ENCODE measurements around the gene VPREB1.
"Not testable (repeated sequence)": the region's sequence is repeated elsewhere in the genome, so short reads cannot be mapped to it uniquely, and the experiment has no call there.

The VPREB1 gene

DNA sequence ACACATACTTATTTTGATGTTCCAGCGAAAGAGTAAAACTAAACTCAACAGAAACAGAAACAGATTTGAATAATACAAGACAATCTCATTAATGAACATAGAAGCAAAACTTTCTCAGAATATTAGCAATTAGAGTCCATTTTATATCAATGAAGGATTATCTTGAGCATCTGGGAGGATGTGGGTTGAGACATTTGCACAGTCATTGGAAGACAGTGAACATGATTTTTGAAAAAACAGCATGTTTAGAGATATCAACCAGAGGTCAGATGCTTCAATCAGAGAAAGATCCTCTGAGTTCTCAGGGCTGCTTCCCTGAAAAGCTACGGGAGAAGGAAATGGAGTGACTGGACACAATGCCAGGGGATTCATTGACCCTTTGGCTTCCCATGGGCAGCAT, 35.9 kb upstream of the VPREB1 start:
- peaks cover 41% of the 10 kb centered on the region for H3K4me1 Mint-ChIP-seq
- H3K4me3 Mint-ChIP-seq, result peak overlapping the region; percentile 24
- H3K27ac Mint-ChIP-seq, result peak overlapping the region; percentile 35
- no peaks in the 10 kb centered on the region for H3K9me3 Mint-ChIP-seq
- no peaks in the 10 kb centered on the region for H3K36me3 Mint-ChIP-seq
- no peak for ATAC-seq
- no peak for DNase-seq (ENCODE audit: low spot score in 2 of 2)

DNA sequence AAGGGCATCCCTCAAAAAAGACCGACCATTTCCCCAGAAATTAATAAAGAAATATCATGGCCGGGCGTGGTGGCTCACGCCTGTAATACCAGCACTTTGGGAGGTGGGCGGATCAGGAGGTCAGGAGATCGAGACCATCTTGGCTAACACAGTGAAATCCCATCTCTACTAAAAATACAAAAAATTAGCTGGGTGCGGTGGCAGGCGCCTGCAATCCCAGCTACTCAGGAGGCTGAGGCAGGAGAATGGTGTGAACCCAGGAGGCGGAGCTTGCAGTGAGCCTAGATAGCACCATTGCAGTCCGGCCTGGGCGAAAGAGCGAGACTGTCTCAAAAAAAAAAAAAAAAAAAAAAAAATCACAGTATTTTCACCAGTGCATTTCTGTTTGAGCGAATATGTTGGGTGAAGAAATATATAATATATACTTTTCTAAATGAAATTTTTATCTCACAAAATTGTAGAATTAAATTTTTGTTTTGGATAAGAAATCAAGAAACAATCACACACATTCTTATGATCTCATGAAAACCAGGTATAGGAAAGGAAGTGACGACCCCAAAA, 35.4 kb upstream of the VPREB1 start:
- Mint-ChIP-seq H3K27ac (peak overlapping the region; percentile 93), H3K4me1 (peaks cover 41% of the 10 kb centered on the region), H3K4me3 (peak overlapping the region; percentile 60)
- ATAC-seq; H3K9me3 Mint-ChIP-seq; H3K36me3 Mint-ChIP-seq; DNase-seq (ENCODE audit: low spot score in 2 of 2): not testable (repeated sequence)

DNA sequence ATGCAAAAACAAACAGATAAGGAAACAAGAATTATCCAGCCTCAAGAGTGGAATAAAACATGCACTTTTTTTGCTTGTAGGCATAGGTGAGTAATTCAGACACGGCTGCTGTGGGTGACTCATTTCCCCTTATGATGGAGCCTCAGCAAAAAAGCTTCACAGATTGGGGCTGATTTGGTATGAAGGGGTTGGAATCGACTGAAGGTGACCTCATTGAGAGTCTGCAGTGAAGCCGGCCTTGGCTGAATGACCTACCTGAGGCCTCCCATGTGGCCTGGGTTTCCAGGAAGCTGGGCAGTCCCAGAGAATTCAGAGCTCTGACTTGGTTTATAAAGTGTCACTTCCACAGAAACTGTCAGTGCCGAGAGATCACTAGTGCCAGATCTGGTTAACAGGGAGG, 34.2 kb upstream of the VPREB1 start:
- ATAC-seq (peak; percentile 96), DNase-seq (ENCODE audit: low spot score in 2 of 2) (peak; percentile 45 to 88)
- Mint-ChIP-seq H3K4me3 (peak overlapping the region; percentile 60), H3K9me3 (no peaks in the 10 kb centered on the region), H3K27ac (peak overlapping the region; percentile 93), H3K36me3 (no peaks in the 10 kb centered on the region), H3K4me1 (peaks cover 50% of the 10 kb centered on the region)

DNA sequence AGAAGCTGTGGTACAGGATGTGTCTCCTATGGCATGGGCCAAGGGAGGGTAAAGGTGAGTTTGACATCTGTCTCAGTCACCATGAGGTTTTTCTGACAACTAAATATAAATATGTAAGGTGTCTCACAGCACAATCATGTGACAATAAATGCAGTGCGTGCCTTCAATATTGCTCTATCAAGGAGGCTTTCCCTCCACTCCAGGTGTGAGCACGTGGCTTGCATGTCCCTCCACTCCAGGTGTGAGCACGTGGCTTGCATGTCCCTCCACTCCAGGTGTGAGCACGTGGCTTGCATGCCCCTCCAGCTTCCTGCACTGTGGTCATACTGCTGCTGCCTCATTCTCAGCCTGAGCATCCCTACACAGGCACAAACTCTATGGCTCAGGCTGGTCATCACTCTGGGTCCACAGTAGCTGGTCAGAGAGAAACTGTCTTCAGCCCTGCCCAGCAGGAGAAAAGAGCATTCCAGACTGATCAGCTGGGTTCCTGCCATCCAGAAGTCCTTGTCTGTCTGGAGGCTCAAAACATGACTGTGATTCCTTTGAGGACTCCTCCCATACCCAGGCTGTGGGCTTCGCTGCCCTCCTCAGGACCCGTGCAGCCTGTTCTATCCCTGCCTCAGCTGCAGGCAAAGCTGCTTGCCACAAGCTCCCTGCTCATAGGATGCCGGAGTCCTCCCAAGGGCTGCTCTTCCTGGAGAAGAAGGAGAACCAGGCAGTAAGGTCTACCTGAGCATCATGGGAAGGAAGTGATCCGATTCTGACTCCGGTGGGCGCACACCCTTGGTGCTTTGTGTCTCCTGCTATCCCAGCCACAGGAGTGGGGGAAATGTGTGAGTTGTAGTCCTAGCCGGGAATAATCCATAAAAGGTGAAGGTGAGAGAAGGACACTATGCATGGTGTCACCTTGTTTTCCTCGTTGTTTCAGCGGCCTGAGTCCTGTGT, 33.4 kb upstream of the VPREB1 start:
- Mint-ChIP-seq H3K9me3 (no peaks in the 10 kb centered on the region), H3K27ac (peak overlapping the region; percentile 93), H3K4me3 (peak overlapping the region; percentile 60), H3K36me3 (no peaks in the 10 kb centered on the region), H3K4me1 (peaks cover 58% of the 10 kb centered on the region)
- DNase-seq (ENCODE audit: low spot score in 2 of 2), result no peak
- peak; percentile 47 for ATAC-seq

DNA sequence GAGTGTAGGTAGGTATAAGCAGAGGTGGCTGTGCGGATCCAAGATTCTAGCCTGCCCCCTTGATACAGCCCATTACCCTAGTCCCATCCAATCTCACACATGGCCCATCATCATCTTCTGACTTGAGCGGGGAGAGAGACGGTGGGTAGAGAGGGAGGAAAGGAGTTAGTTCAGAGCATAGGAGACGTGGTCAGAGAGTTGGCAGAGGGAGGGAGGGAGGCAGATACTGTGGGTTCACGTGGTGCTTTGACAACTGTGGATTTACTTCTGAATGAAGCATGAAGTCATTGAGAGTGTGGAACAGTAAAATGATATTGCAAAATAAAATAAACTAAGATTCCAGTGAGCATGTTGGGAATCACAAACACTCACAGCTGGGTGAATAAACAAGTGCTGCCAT, 31.4 kb upstream of the VPREB1 start:
- no peaks in the 10 kb centered on the region for H3K9me3 Mint-ChIP-seq
- H3K4me1 Mint-ChIP-seq, result peaks cover 55% of the 10 kb centered on the region
- H3K4me3 Mint-ChIP-seq, result no peak overlapping the region
- no peak overlapping the region for H3K27ac Mint-ChIP-seq
- ATAC-seq (no peak), DNase-seq (ENCODE audit: low spot score in 2 of 2) (no peak)
- H3K36me3 Mint-ChIP-seq, result no peaks in the 10 kb centered on the region

DNA sequence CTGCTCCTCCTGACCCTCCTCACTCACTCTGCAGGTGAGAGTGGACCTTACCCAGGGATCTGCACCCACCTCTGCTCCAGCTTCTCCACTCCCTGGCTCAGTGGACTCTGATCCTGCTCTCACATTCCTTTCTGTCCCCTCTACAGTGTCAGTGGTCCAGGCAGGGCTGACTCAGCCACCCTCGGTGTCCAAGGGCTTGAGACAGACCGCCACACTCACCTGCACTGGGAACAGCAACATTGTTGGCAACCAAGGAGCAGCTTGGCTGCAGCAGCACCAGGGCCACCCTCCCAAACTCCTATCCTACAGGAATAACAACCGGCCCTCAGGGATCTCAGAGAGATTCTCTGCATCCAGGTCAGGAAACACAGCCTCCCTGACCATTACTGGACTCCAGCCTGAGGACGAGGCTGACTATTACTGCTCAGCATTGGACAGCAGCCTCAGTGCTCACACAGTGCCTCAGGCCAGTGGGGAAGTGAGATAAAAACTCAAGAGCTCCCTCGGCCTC, 29.7 kb upstream of the VPREB1 start:
- no peak for ATAC-seq
- no peak overlapping the region for H3K27ac Mint-ChIP-seq

DNA sequence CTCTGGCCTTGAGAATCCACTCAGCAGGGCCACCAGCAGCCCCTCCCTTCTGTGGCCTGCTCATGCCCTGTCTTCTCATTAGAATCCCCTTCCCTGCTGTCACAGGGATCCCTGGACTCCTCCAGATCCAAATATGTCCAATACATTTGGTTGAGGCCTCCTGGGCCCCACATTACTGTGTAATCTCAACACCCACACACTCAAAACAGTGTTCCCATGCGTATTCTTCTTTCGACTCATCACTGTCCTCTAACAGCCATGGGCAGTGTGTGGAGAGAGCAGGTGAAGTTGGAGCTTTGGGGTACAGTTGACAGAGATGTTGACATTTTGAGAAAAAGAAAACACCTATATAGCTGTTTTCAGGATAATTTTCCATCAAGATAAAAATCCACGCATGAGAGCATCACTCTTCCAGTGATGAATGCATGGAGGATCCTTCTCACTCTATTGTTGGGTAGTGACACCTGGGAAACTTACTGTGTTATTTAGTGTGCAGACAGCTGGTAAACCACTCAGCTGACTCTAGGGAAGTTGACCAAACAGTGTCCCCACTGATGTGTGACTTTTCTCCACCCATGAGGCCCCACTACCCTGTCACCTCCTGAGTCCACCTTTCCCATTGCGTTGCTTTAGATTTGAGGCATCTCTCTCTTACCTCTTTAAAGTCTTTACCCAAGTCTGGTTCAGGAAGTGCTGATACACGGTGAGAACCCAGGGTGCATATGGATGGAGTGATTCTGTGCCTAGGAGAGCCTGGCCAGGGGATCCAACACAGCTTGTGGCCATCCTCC, 28.7 kb upstream of the VPREB1 start:
- no peak overlapping the region for H3K4me3 Mint-ChIP-seq
- no peak for DNase-seq (ENCODE audit: low spot score in 2 of 2)
- H3K27ac Mint-ChIP-seq, result no peak overlapping the region
- no peaks in the 10 kb centered on the region for H3K36me3 Mint-ChIP-seq
- H3K4me1 Mint-ChIP-seq, result peaks cover 33% of the 10 kb centered on the region
- no peaks in the 10 kb centered on the region for H3K9me3 Mint-ChIP-seq
- ATAC-seq, result peak; percentile 29

More for the DNA sequence above, 29.7 kb upstream of the VPREB1 start:
- Mint-ChIP-seq H3K36me3 (no peaks in the 10 kb centered on the region), H3K4me3 (no peak overlapping the region), H3K9me3 (no peaks in the 10 kb centered on the region), H3K4me1 (peaks cover 42% of the 10 kb centered on the region)
- DNase-seq (ENCODE audit: low spot score in 2 of 2), result no peak

DNA sequence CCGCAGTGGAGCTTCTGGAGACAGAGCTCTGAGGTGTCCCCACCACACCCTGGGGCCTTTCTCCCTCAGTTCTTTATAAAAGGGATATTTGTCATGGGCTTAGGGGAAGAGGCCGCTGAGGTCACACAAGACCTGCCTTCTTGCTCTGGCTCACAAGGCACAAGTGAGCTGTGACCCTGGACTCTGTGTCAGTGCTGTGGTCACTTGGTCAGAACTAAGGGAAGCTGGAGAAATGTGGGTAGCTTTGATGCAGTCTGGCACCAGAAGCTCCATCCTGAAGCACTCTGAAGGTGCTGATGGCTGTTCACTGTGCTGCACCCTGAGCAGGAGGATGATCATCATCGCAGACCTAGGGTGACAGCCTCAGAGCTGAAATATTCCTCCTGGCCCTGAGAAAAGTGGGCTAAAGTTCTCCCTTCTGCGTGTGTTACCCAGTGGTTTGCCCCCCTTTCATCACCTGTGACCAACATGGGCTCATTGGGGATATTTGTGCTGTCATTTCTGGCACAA, 28.1 kb upstream of the VPREB1 start:
- ATAC-seq (peak; percentile 51), DNase-seq (ENCODE audit: low spot score in 2 of 2) (no peak)
- Mint-ChIP-seq H3K4me3 (no peak overlapping the region), H3K9me3 (no peaks in the 10 kb centered on the region), H3K27ac (no peak overlapping the region), H3K4me1 (peaks cover 27% of the 10 kb centered on the region), H3K36me3 (no peaks in the 10 kb centered on the region)

DNA sequence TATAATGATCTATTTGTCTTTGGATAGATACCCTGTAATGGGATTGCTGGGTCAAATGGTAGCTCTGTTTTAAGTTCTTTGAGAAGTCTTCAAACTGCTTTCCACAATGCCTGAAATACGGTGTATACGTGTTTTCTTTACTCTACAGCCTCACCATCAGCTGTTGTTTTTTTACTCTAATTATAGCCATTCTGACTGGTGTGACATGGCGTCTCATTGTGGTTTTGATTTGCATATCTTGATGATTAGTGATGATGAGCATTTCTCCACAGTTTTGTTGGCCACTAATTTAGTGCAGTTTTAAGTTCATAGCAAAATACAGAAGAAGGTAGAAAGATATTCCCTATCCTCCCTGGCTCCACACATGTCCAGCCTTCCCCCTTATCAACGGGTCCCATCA, 26.3 kb upstream of the VPREB1 start:
- DNase-seq (ENCODE audit: low spot score in 2 of 2) (no peak), ATAC-seq (no peak)
- peaks cover 22% of the 10 kb centered on the region for H3K4me1 Mint-ChIP-seq
- no peak overlapping the region for H3K27ac Mint-ChIP-seq
- no peak overlapping the region for H3K4me3 Mint-ChIP-seq
- no peaks in the 10 kb centered on the region for H3K9me3 Mint-ChIP-seq
- H3K36me3 Mint-ChIP-seq, result no peaks in the 10 kb centered on the region

DNA sequence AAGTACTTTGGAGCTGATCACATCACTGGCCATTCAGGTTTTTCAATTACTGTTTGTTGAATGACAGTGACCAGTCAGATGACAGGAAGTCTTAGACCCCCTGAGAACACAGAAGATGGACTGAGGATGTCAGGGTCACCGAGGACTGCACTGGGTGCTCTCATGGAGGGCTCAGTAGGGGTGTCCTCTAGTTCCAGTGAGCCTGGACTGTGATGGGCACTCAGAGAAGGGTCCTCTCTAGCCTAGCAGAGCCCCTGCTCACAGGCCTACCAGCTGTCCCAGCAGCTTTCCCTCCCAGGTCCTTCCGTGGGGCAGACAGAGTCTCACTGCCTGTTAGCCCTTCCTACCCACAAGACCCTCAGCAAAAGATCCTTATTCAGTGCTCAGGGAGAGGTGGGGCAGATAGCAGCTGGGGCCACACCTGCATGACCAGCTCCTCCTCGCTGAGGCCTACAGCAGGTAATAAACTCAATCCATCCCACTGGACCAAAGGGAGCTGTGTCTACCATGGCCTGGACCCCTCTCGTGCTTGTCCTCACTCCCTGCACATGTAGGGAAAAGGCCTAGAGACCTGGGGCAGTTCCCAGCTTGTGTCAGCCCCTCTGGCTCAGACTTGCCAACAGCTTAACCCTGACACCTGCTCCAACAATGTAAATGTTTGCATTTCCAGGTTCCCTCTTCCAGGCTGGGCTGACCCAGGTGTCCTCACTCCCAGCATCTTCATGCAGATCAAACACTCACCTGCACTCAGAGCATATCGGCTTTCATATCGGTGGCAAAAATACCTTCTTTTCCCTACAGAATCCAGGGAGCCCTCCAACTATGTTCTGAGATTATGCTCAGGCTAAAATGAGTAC, 25.2 kb upstream of the VPREB1 start:
- H3K9me3 Mint-ChIP-seq, result no peaks in the 10 kb centered on the region
- no peak overlapping the region for H3K4me3 Mint-ChIP-seq
- no peaks in the 10 kb centered on the region for H3K36me3 Mint-ChIP-seq
- peaks cover 22% of the 10 kb centered on the region for H3K4me1 Mint-ChIP-seq
- DNase-seq (ENCODE audit: low spot score in 2 of 2) (no peak), ATAC-seq (no peak)
- no peak overlapping the region for H3K27ac Mint-ChIP-seq

DNA sequence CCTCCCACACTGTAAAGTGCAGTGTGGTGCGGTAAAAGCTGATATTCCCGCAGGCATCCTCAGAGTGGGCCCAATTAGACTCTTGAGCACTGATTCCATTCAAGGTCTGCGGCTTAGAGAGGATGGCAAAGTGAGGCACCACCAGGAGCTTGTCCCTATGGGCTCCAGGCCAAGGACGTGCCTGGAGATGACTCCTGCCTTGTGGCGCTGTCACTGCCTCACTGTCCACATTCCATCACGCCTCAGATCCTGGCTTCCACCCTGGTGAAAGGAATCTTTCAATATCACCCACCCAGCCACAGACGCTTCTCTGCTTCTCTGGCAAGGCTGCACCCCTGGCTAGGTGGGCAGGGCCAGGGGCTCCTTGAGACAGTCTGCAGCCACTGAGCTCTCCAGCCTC, 23.5 kb upstream of the VPREB1 start:
- not testable (repeated sequence) for H3K9me3 Mint-ChIP-seq; H3K4me1 Mint-ChIP-seq; H3K36me3 Mint-ChIP-seq; H3K4me3 Mint-ChIP-seq; DNase-seq (ENCODE audit: low spot score in 2 of 2); H3K27ac Mint-ChIP-seq; ATAC-seq

DNA sequence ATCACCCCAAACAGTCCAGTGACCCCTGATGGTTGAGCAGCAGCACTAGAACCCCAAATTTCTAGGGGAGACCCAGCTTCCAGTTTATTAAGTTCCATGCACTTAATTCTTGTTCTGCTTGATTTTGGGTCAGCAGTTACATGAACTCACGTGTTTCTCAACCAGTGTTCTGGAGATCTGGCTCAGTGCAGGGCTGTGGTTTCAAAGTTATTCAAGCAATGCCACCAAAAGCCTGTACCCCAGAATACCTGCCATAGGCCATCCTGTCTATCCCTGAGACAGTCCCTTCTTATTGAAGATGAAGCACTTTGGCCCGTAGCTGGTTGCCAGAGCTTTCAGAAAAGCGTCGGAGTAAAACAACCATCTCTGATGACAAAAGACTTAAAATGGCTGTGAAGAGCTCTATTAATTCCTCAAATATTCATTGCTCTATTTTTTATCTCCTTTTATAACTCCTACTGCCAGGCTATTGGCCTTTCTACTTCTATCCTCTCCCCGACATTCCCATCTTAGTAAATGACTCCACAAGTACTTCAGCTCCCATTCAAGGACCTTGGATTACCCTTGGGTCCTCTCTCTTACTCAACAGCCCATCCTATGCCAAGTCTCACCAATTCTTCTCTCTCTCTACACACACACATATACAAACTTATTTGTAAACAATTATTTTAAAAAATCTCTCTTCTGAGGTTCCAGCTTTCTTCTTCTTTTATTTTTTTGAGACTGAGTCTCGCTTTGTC, 18.0 kb upstream of the VPREB1 start:
- Mint-ChIP-seq H3K9me3 (no peaks in the 10 kb centered on the region), H3K4me1 (no peaks in the 10 kb centered on the region), H3K27ac (no peak overlapping the region), H3K4me3 (no peak overlapping the region), H3K36me3 (no peaks in the 10 kb centered on the region)
- no peak for ATAC-seq
- no peak for DNase-seq (ENCODE audit: low spot score in 2 of 2)

DNA sequence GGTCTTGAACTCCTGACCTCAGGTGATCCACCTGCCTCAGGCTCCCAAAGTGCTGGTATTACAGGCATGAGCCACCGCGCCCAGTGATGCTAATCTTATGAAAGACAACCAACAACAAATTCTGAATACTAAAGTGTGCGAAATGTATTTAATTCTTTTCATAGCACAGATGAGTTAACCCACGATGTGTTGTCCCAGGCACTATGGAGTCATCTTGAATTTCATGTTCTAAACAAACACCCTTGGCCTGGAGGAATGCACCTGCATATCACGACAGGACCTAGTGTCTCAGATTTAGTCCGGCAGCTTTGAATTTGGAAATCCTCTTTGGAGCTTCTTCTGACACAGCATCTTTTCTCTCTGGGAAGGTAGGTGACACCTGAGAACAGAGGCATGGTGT, 16.2 kb upstream of the VPREB1 start:
- Mint-ChIP-seq H3K4me3 (no peak overlapping the region), H3K9me3 (no peaks in the 10 kb centered on the region), H3K36me3 (no peaks in the 10 kb centered on the region), H3K4me1 (no peaks in the 10 kb centered on the region), H3K27ac (no peak overlapping the region)
- ATAC-seq (no peak), DNase-seq (ENCODE audit: low spot score in 2 of 2) (no peak)

DNA sequence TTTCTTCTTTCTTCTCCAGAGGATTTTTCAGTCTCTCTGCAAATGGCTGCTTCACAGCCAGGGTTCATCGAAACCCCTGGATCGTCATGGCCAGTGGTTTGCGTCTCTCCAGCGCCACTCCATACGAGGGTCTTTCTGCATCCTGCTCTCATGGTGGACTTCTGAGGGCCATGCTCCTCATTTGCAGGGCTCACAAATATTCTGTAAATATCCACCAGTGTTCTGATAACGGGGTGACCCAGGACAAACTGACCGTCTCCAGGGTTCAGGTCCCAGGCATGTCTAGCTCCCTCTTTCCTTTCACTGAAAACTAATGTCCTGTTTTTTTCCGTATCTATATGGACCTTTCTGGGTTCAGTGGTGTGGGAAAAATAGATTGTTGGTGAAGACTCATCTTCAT, 15.7 kb upstream of the VPREB1 start:
- DNase-seq (ENCODE audit: low spot score in 2 of 2), result no peak
- ATAC-seq, result no peak
- H3K9me3 Mint-ChIP-seq, result no peaks in the 10 kb centered on the region
- no peaks in the 10 kb centered on the region for H3K4me1 Mint-ChIP-seq
- H3K27ac Mint-ChIP-seq, result no peak overlapping the region
- H3K4me3 Mint-ChIP-seq, result no peak overlapping the region
- no peaks in the 10 kb centered on the region for H3K36me3 Mint-ChIP-seq
